Measurements from ENCODE around the gene PSMB4.
"Not testable (repeated sequence)": the region's sequence is repeated elsewhere in the genome, so short reads cannot be mapped to it uniquely, and the experiment has no call there.

The PSMB4 gene

GRCh38 chr1:151391079-151391563, 8.3 kb upstream of the PSMB4 start:
- no peak overlapping the region for H2AFZ ChIP-seq (ENCODE audit: low read length)
- TF ChIP-seq CTCF (conservative IDR thresholded peaks at IDR 0.05; ENCODE audit: low read length) (no peak), EZH2phosphoT487 (IDR thresholded peaks at IDR 0.05; ENCODE audit: borderline replicate concordance) (no peak)

GRCh38 chr1:151393583-151393982, 5.8 kb upstream of the PSMB4 start:
- no peaks in the 10 kb centered on the region for H3K9me3 ChIP-seq (ENCODE audit: insufficient read depth, low read depth, low read length)
- TF ChIP-seq EZH2phosphoT487 (IDR thresholded peaks at IDR 0.05; ENCODE audit: borderline replicate concordance) (no peak), CTCF (conservative IDR thresholded peaks at IDR 0.05; ENCODE audit: low read length) (no peak)

More at GRCh38 chr1:151391079-151391563, 8.3 kb upstream of the PSMB4 start:
- H3K9me3 ChIP-seq (ENCODE audit: insufficient read depth, low read depth, low read length) = no peaks in the 10 kb centered on the region
- no peak overlapping the region for H3K4me3 ChIP-seq (ENCODE audit: low read length, poor library complexity, severe bottlenecking)
- H3K27me3 ChIP-seq (ENCODE audit: insufficient read depth, low read length, poor library complexity, severe bottlenecking) = no peaks in the 10 kb centered on the region
- H3K79me2 ChIP-seq (ENCODE audit: insufficient read depth, low read length) = no peaks in the 10 kb centered on the region
- no peak overlapping the region for H3K4me2 ChIP-seq (ENCODE audit: low read depth, low read length, poor library complexity, severe bottlenecking)
- H3K9me2 ChIP-seq (replicated peaks; ENCODE audit: low read depth, low read length) = no peaks in the 10 kb centered on the region
- no peaks in the 10 kb centered on the region for H3F3A ChIP-seq (ENCODE audit: low read depth)
- no peak overlapping the region for H3K9ac ChIP-seq (ENCODE audit: low read depth, low read length, poor library complexity, severe bottlenecking)
- no peaks in the 10 kb centered on the region for H3K4me1 ChIP-seq (ENCODE audit: insufficient read depth, low read length, poor library complexity, severe bottlenecking)
- no peaks in the 10 kb centered on the region for H3K36me3 ChIP-seq (ENCODE audit: insufficient read depth, low read length)
- no peaks in the 10 kb centered on the region for H4K20me1 ChIP-seq (ENCODE audit: insufficient read depth, low read length, poor library complexity, severe bottlenecking)

GRCh38 chr1:151396265-151396664, 3.1 kb upstream of the PSMB4 start:
- H3K27me3 ChIP-seq (ENCODE audit: insufficient read depth, low read length, poor library complexity, severe bottlenecking); H3K9me2 ChIP-seq (replicated peaks; ENCODE audit: low read depth, low read length); H3K36me3 ChIP-seq (ENCODE audit: insufficient read depth, low read length); H3K9me3 ChIP-seq (ENCODE audit: insufficient read depth, low read depth, low read length); H2AFZ ChIP-seq (ENCODE audit: low read length); H3F3A ChIP-seq (ENCODE audit: low read depth); H3K4me1 ChIP-seq (ENCODE audit: insufficient read depth, low read length, poor library complexity, severe bottlenecking); H3K4me3 ChIP-seq (ENCODE audit: low read length, poor library complexity, severe bottlenecking); H3K9ac ChIP-seq (ENCODE audit: low read depth, low read length, poor library complexity, severe bottlenecking); H3K4me2 ChIP-seq (ENCODE audit: low read depth, low read length, poor library complexity, severe bottlenecking): not testable (repeated sequence)
- Histone ChIP-seq H4K20me1 (ENCODE audit: insufficient read depth, low read length, poor library complexity, severe bottlenecking) (peaks cover 19% of the 10 kb centered on the region), H3K79me2 (ENCODE audit: insufficient read depth, low read length) (peaks cover 19% of the 10 kb centered on the region)

More at GRCh38 chr1:151393583-151393982, 5.8 kb upstream of the PSMB4 start:
- no peaks in the 10 kb centered on the region for H3K27me3 ChIP-seq (ENCODE audit: insufficient read depth, low read length, poor library complexity, severe bottlenecking)
- H3K4me1 ChIP-seq (ENCODE audit: insufficient read depth, low read length, poor library complexity, severe bottlenecking) = no peaks in the 10 kb centered on the region
- no peaks in the 10 kb centered on the region for H3K9me2 ChIP-seq (replicated peaks; ENCODE audit: low read depth, low read length)
- H3K36me3 ChIP-seq (ENCODE audit: insufficient read depth, low read length) = no peaks in the 10 kb centered on the region
- H2AFZ ChIP-seq (ENCODE audit: low read length) = no peak overlapping the region
- H3K9ac ChIP-seq (ENCODE audit: low read depth, low read length, poor library complexity, severe bottlenecking) = no peak overlapping the region
- no peak overlapping the region for H3K4me2 ChIP-seq (ENCODE audit: low read depth, low read length, poor library complexity, severe bottlenecking)
- H3K4me3 ChIP-seq (ENCODE audit: low read length, poor library complexity, severe bottlenecking) = no peak overlapping the region
- H3F3A ChIP-seq (ENCODE audit: low read depth) = no peaks in the 10 kb centered on the region
- no peaks in the 10 kb centered on the region for H4K20me1 ChIP-seq (ENCODE audit: insufficient read depth, low read length, poor library complexity, severe bottlenecking)
- no peaks in the 10 kb centered on the region for H3K79me2 ChIP-seq (ENCODE audit: insufficient read depth, low read length)

GRCh38 chr1:151401125-151401788, 1.9 kb downstream of the PSMB4 start:
- Histone ChIP-seq H2AFZ (ENCODE audit: low read length) (no peak overlapping the region), H3F3A (ENCODE audit: low read depth) (peaks cover 15% of the 10 kb centered on the region; the same call in 1 of the 2 replicates), H3K4me3 (ENCODE audit: low read length, poor library complexity, severe bottlenecking) (peak overlapping the region; percentile 96), H4K20me1 (ENCODE audit: insufficient read depth, low read length, poor library complexity, severe bottlenecking) (peaks cover 21% of the 10 kb centered on the region), H3K4me2 (ENCODE audit: low read depth, low read length, poor library complexity, severe bottlenecking) (peak overlapping the region; percentile 83), H3K9ac (ENCODE audit: low read depth, low read length, poor library complexity, severe bottlenecking) (no peak overlapping the region), H3K79me2 (ENCODE audit: insufficient read depth, low read length) (peaks cover 22% of the 10 kb centered on the region), H3K36me3 (ENCODE audit: insufficient read depth, low read length) (peaks cover 49% of the 10 kb centered on the region; the same call in 1 of the 2 replicates), H3K9me2 (replicated peaks; ENCODE audit: low read depth, low read length) (no peaks in the 10 kb centered on the region), H3K4me1 (ENCODE audit: insufficient read depth, low read length, poor library complexity, severe bottlenecking) (peaks cover 10% of the 10 kb centered on the region), H3K9me3 (ENCODE audit: insufficient read depth, low read depth, low read length) (no peaks in the 10 kb centered on the region), H3K27me3 (ENCODE audit: insufficient read depth, low read length, poor library complexity, severe bottlenecking) (no peaks in the 10 kb centered on the region)
- TF ChIP-seq EZH2phosphoT487 (IDR thresholded peaks at IDR 0.05; ENCODE audit: borderline replicate concordance) (no peak), CTCF (conservative IDR thresholded peaks at IDR 0.05; ENCODE audit: low read length) (no peak)
